B cell (primary cell): ENCODE data around the gene NELL1. TPM values are rescaled to one million over a fixed set of nuclear protein-coding genes. Genes with fewer than 3 reads are reported as not detected.

Experiments
- ATAC-seq: fragments of 200-7000 bp; cut with Tn5 transposase; one replicate; pipeline ENCODE4 v1.10.0; 2021; ENCODE audit warnings: low read depth, mild to moderate bottlenecking, moderate number of reproducible peaks, moderate library complexity
- CTCF ChIA-PET: fragments of 350-600 bp; sonication (Branson Sonifier 250); formaldehyde crosslinking; loops from one replicate; lab custom pipeline; 2021; ENCODE audit warnings: antibody characterized with exemption, inconsistent platforms; lab: Charles Lee
- POLR2A ChIA-PET: fragments of 350-600 bp; sonication (Branson Sonifier 250); formaldehyde crosslinking; loops from one replicate; lab custom pipeline; 2021; ENCODE audit warnings: antibody characterized with exemption; lab: Charles Lee
- DNase-seq: peaks from one replicate; pipeline ENCODE4 v3.0.0; 2013
- H2AFZ ChIP-seq: 2 replicates; pipeline ENCODE4 v1.6.1; 2012; ENCODE audit warnings: mild to moderate bottlenecking, low read depth, low read length; ENCODE audit not compliant: insufficient read depth, poor library complexity, severe bottlenecking
- H3K27ac ChIP-seq, 2 donors: 1 replicate in 1 of 2; 2 replicates in 1 of 2; pipeline ENCODE4 v1.5.1; 2012 to 2013; ENCODE audit warnings: low read length in 2 of 2, mild to moderate bottlenecking in 2 of 2, moderate library complexity in 1 of 2
- H3K27me3 ChIP-seq, 4 experiments: fragments of 200-600 bp in 1 of 4; sonication (generic) in 1 of 4; replicated peaks in 1 of 4; 1 replicate in 2 of 4; 2 replicates in 2 of 4; pipeline versions ENCODE4 v1.6.1 to v1.7.0; 2013 to 2016; ENCODE audit warnings: low read length in 3 of 4, mild to moderate bottlenecking in 2 of 4, mixed read lengths in 1 of 4, moderate library complexity in 1 of 4; ENCODE audit not compliant: insufficient read depth in 4 of 4, control insufficient read depth in 3 of 4; ENCODE audit errors: control extremely low read depth in 1 of 4
- H3K36me3 ChIP-seq, 2 experiments: replicated peaks in 1 of 2; 1 replicate in 1 of 2; 2 replicates in 1 of 2; pipeline versions ENCODE4 v1.6.1 to v1.7.1; 2013; ENCODE audit warnings: low read length in 1 of 2; ENCODE audit not compliant: insufficient read depth in 2 of 2, control insufficient read depth in 1 of 2; ENCODE audit errors: control extremely low read depth in 1 of 2, extremely low read depth in 1 of 2
- H3K4me1 ChIP-seq, 2 donors: fragments of 200-600 bp in 1 of 2; sonication (generic) in 1 of 2; 1 replicate in 1 of 2; 2 replicates in 1 of 2; pipeline versions ENCODE4 v1.5.1 to v1.6.1; 2013 to 2017; ENCODE audit warnings: low read length in 2 of 2; ENCODE audit not compliant: control insufficient read depth in 2 of 2, insufficient read depth in 2 of 2
- H3K4me2 ChIP-seq: replicated peaks from 2 replicates; pipeline ENCODE3; 2012; ENCODE audit warnings: mild to moderate bottlenecking, low read depth, low read length; ENCODE audit not compliant: poor library complexity, severe bottlenecking
- H3K4me3 ChIP-seq, 5 experiments: fragments of 200-600 bp in 1 of 5; sonication (generic) in 1 of 5; 1 replicate in 3 of 5; 2 replicates in 2 of 5; pipeline versions ENCODE4 v1.5.1 to v1.7.0; 2011 to 2016; ENCODE audit warnings: low read length in 4 of 5, mild to moderate bottlenecking in 4 of 5, low read depth in 2 of 5, control low read depth in 1 of 5, moderate library complexity in 1 of 5; ENCODE audit not compliant: insufficient read depth in 1 of 5; ENCODE audit errors: control extremely low read depth in 1 of 5, extremely low read depth in 1 of 5
- H3K79me2 ChIP-seq: fragments of 200-600 bp; sonication (generic); one replicate; pipeline ENCODE4 v1.6.0; 2016; ENCODE audit warnings: low read length; ENCODE audit not compliant: control insufficient read depth, insufficient read depth
- H3K9ac ChIP-seq: fragments of 200-600 bp; sonication (generic); 2 replicates; pipeline ENCODE4 v1.6.1; 2017; ENCODE audit warnings: mild to moderate bottlenecking, low read length, moderate library complexity
- H3K9me3 ChIP-seq, 3 donors: one replicate each; pipeline versions ENCODE4 v1.6.1 to v1.7.1; 2013; ENCODE audit warnings: low read length in 2 of 3; ENCODE audit not compliant: control insufficient read depth in 2 of 3, insufficient read depth in 1 of 3; ENCODE audit errors: control extremely low read depth in 1 of 3
- H4K20me1 ChIP-seq: 2 replicates; pipeline ENCODE4 v1.6.0; 2012; ENCODE audit warnings: mild to moderate bottlenecking, low read length; ENCODE audit not compliant: insufficient read depth, control insufficient read depth, poor library complexity, severe bottlenecking
- H3K27ac Mint-ChIP-seq: one replicate; pipeline ENCODE4 v1.8.0; 2021; ENCODE audit warnings: mixed read lengths
- H3K27me3 Mint-ChIP-seq: one replicate; pipeline ENCODE4 v1.8.0; 2021; ENCODE audit warnings: mixed read lengths
- H3K4me1 Mint-ChIP-seq: one replicate; pipeline ENCODE4 v1.8.0; 2021; ENCODE audit warnings: mixed read lengths
- H3K4me3 Mint-ChIP-seq: one replicate; pipeline ENCODE4 v1.8.0; 2021; ENCODE audit warnings: mixed read lengths
- H3K9me3 Mint-ChIP-seq: one replicate; pipeline ENCODE4 v1.8.0; 2022; ENCODE audit warnings: mixed read lengths; ENCODE audit not compliant: insufficient read depth
- CTCF ChIP-seq: fragments of 200-600 bp; IDR thresholded peaks from one replicate; pipeline ENCODE4 v1.8.0; 2022; ENCODE audit warnings: antibody characterized with exemption, mild to moderate bottlenecking
- EZH2 ChIP-seq: IDR thresholded peaks from 2 replicates; pipeline ENCODE4 v1.6.1; 2012; ENCODE audit warnings: borderline replicate concordance, low read depth, mild to moderate bottlenecking, moderate library complexity, low read length; ENCODE audit not compliant: insufficient read depth, poor library complexity, severe bottlenecking
- WGBS: methylation state at CpG from one replicate; pipeline ENCODE4 v1.1.5; 2013; ENCODE audit warnings: missing lambda C conversion rate; ENCODE audit not compliant: insufficient coverage; 5-methylcytosine and 5-hydroxymethylcytosine counted together
- intact Hi-C: fragments of 100-400 bp; cut with micrococcal nuclease; formaldehyde crosslinking; loops from one replicate; pipeline ENCODE4 v1.10.0; 2022
- polyA plus RNA-seq: library from polyadenylated mRNA; depleted of rRNA; stranded (reverse); fragments of >200 nt; gene quantifications from 2 replicates; pipeline ENCODE4 v1.2.3, GENCODE V29; 2012
- total RNA-seq, 2 donors: library from RNA; stranded (reverse); fragments of 120-200 nt in 1 of 2; gene quantifications; 1 replicate in 1 of 2; 2 replicates in 1 of 2; pipeline versions ENCODE4 v1.2.3 to v1.2.4, GENCODE V29; 2013 to 2022

The NELL1 gene
- total and polyA plus RNA-seq, 2 donors (not counting 1 experiment from before 2014, with no cell fraction given) = not detected

- Mint-ChIP-seq H3K4me1 (no peaks in the 10 kb centered on the region), H3K9me3 (peaks cover 2% of the 10 kb centered on the region), H3K27me3 (no peaks in the 10 kb centered on the region), H3K27ac (no peak overlapping the region), H3K4me3 (no peak overlapping the region)
- Histone ChIP-seq H3K79me2 (no peaks in the 10 kb centered on the region), H3K4me1 (no peaks in the 10 kb centered on the region), H4K20me1 (no peaks in the 10 kb centered on the region), H3K27ac (no peak overlapping the region), H3K36me3 (no peaks in the 10 kb centered on the region), H3K27me3 (no peaks in the 10 kb centered on the region), H3K4me2 (no peak overlapping the region), H3K4me3 (no peak overlapping the region), H2AFZ (no peak overlapping the region), H3K9ac (no peak overlapping the region), H3K9me3 (peaks cover 0 to 10% (median 0%) of the 10 kb centered on the region in 3 donors)
- WGBS = 85% methylated on average over 2 of the region's 3 CpGs
- CTCF ChIA-PET = no interaction called here
- ATAC-seq = no peak
- intact Hi-C loops = no loop called here
- DNase-seq = no peak
- no peak for TF ChIP-seq CTCF
- no peak for TF ChIP-seq EZH2
- POLR2A ChIA-PET = no interaction called here
Observed at GRCh38 chr11:20715931-20716330, 46.5 kb downstream of the NELL1 start.

- H3K27me3 ChIP-seq = no peaks in the 10 kb centered on the region
- DNase-seq (no peak), ATAC-seq (no peak)
- H3K4me1 ChIP-seq = no peaks in the 10 kb centered on the region
- no peaks in the 10 kb centered on the region for H3K36me3 ChIP-seq
- no peak overlapping the region for H3K4me3 ChIP-seq
- no peak overlapping the region for H3K27ac Mint-ChIP-seq
- peaks cover 2% of the 10 kb centered on the region for H3K9me3 Mint-ChIP-seq
- intact Hi-C loops = no loop called here
- H3K27ac ChIP-seq = no peak overlapping the region
- no peaks in the 10 kb centered on the region for H4K20me1 ChIP-seq
- CTCF ChIA-PET = no interaction called here
- WGBS = no CpG with 5 or more reads among the region's 2 CpGs
- H2AFZ ChIP-seq = no peak overlapping the region
- no peaks in the 10 kb centered on the region for H3K79me2 ChIP-seq
- H3K4me1 Mint-ChIP-seq = no peaks in the 10 kb centered on the region
- no peak for TF ChIP-seq CTCF
- TF ChIP-seq EZH2 = no peak
- no peak overlapping the region for H3K4me3 Mint-ChIP-seq
- H3K27me3 Mint-ChIP-seq = no peaks in the 10 kb centered on the region
- no peak overlapping the region for H3K4me2 ChIP-seq
- no peak overlapping the region for H3K9ac ChIP-seq
- POLR2A ChIA-PET = no interaction called here
- H3K9me3 ChIP-seq = peaks cover 0 to 10% (median 0%) of the 10 kb centered on the region in 3 donors
Observed at GRCh38 chr11:20719821-20720220, 50.4 kb downstream of the NELL1 start.
